NOMO-1 treated with DMSO at 0.1 percent for 48 hours (cell line): ENCODE results near the gene PDE8A.
"Not testable (repeated sequence)": the region's sequence is repeated elsewhere in the genome, so short reads cannot be mapped to it uniquely, and the experiment has no call there.

Experiments used
- DNase-seq: peaks from one replicate; lab custom pipeline; 2025; ENCODE audit not compliant: unreplicated experiment; lab: John Stamatoyannopoulos, UW

PDE8A gene

DNA sequence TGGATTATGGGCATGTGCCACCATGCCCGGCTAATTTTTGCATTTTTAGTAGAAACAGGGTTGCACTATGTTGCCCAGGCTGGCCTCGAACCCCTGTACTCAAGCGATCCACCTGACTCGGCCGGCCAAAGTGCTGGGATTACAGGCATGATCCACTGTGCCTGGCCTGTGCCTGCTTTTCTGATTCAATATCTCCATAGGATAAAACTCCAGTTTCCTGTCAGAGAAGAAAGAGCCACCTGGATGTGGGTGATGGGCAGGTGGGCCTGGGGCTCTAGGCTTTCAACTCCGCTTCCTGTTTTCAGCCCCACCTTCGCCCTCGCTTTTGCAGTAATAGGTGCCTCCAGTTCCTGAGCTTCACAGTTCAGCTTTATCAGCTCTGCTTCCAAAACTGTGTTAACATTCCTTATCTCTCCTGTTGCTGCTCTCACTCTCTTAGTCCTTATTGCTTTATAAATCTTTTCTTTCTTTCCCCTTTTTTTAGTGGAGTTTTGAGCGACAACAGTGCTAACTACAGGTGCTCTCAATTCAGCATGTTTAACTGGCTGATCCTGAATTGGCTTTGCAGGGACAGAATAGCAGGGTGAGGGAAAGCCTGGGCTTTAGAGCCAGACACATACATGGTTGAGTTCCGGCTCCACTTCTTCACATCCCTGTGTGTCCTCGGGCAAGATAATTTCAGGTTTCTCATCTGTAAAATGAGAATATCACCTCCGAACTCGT lies 21.1 kb upstream of the PDE8A start:
- no peak for DNase-seq

DNA sequence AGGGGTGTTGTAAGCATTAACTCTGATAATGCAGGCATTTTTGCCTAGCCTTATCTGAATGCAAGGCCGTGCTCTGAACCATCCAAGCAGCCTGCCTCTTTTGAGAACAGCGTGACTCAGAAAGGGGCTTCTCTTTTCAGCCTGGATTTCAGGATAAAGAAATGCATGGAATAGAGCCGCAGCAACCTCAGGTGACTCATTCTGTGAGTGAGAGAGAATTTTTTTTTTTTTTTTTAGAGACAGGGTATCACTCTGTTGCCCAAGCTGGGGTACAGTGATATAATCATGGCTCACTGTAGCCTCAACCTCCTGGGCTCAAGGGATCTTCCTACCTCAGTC lies 20.6 kb upstream of the PDE8A start:
- no peak for DNase-seq

DNA sequence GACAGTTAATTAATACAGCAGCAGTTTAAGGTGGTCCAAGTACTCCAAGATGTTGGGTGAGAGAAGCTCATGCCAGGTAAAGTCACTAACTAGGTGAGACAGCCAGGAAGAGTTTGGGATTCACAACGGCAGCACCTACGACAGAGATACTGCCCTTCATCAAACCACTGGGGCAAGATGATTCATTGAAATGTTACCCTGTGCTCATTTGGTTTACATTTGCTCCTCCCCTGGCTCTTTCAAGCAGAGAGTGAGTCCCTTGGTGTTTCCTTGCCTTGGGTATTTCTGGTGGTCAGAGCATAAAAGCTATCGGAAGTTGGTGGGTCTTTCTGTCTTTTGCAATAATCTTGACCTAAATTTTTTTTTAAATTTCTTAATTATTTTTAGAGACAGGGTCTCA lies 19.9 kb upstream of the PDE8A start:
- DNase-seq = no peak

DNA sequence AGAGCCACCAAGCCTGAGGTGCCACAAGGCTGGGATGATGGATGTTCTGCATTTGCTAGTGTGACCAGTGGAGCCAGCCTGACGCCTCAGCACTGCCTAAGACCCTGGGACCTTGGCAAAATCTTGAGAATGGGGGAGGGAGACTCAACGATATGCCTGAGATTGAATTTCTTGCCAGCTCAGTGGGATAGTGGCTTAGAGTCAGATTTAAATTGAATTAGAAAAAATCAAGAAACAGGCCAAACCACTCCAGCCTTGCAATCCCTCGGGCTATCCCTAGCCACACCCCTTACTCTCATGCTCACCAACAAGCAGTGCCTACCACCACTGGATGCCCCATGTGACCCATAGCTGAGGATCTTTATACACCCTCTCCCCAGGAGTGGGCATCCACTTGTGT lies 18.7 kb upstream of the PDE8A start:
- no peak for DNase-seq

DNA sequence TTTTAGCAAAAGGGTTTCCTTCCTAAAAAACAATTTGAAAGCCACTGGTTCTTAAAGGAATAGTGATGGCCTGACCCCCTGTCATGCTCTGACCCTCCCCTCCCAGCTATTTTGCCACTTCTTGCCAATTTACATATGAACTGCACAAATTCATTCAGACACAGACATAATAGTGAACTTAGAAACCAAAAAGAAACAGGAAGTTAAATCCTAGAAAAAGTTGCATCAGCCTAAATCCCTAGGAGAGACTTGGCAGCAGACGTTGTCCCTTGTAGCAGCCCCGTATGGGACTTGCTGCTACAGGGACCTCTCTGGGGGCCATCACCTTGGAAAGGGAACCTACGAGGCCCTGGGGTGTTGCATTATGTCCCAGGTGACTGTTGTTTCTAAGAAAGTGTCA lies 14.3 kb upstream of the PDE8A start:
- DNase-seq = no peak

DNA sequence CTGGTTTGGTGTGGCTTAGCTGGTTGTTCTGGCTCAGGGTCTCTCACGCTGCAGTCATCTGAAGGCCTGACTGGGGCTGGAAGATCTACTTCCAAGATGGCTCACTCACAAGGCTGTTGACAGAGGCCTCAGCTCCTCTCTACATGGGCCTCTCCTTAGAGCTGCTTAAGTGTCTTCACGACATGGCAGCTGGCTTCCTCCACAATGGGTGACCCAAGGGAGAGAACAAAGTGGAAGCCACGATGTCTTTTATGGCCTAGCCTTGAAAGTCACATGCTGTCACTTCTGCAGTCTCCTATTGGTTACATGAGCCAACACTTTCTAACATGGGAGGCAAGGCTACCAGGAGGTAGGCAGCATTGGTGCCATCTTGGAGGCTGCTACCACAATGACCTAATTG lies 13.4 kb upstream of the PDE8A start:
- DNase-seq = no peak

DNA sequence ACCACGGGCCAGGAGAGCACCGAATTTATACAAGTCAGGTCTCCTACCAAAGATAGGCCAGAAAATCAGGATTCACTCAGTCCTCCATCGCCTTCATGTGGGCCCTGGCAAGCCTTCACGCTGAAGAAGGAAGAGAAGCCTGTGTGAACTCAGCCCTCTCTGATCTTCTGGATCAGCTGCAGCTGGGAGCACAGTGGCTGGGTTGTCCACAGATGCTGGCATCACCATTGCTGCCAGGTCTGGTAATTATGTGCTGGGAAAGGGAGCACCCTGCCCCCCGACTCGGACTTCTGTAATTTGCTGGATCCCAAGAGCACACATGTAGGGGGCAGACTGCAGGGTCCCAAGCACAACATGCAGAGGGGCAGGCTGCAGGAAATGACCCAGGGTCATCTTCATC lies 12.4 kb upstream of the PDE8A start:
- no peak for DNase-seq

DNA sequence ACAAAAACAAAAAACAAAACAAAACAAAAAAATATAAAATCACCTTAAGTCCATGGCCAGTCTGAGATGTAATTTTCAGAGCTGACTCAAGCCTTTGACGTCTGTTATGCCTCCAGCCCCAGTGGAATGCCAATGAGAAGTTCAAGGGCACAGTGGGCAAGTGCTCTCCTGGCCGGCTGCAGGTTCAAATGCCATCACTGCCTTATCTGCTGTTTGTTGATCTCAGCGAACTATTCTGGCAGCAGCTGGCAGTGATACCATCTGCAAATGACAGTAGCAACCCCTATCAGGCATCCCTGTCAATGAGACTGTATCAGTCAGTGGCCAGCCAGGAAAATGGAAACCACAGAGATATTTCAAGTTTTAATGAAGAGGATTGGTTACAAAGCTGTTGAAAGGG lies 10.8 kb upstream of the PDE8A start:
- no peak for DNase-seq

DNA sequence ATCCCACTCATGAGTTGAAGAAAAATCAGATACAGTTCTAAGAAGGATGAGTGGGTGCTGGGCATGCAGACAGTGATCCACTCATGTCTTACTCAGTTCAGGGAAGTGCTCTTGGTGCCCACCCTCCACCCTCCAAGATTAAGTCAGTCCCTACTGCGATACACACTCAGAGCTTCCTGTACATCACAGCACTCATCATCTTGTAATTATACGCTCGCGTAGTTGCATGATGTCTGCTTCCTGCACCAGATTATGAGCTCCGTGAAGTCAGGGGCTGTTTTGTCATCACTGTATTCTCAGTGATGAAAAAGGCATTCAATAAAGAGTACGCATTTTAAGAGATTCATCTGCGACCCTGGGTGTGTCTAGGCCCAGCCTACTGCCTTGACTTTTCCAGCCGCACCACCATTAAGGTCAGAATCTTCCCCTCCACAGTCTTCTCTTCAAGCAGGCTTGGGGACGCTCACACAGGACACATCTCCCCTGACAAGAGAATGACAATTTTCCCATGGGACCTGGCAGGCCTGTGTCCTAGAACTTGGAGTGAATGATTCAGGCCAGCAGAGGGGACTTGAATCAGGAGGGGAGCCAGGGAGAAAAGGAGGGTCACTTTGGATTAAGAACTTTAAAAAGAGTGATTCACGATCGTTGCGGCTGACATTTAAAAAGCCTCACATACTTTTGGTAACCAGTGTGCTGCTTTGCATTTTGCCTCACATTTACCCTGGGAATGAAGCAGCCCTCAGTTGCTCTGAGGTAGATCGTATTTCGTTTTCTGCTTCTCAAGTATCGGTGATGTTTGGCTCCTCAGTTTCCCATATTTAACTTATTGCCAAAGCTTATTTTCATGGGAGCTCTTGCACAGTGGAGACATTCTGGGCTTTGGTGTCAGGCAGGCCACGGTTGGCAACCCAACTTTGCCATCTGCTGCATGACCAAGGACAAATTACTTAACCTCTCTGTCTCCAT lies 7.9 kb upstream of the PDE8A start:
- no peak for DNase-seq

DNA sequence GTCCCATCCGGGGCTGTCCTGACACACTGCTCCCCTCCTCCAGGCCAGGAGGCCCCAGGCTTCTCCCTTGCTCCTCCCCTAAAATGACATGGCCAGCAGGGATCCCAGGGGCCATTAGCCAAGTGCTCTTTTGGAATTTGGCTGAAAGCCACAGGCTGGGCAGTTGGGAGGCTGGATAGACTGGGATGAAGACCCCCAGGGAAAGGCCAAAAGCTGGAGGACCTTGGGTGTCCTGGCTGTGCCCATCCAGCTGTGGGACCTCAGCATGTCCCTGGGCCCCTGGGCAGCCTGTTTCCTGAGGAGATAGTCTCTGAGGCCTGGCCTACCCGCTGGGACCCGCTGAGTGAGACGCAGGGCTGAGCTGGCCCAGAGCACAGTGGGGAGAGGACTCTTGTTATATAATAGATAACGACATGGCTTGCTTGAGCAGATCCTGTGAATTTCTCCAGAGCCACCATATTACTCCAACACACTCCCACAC lies 5.7 kb upstream of the PDE8A start:
- DNase-seq = no peak

DNA sequence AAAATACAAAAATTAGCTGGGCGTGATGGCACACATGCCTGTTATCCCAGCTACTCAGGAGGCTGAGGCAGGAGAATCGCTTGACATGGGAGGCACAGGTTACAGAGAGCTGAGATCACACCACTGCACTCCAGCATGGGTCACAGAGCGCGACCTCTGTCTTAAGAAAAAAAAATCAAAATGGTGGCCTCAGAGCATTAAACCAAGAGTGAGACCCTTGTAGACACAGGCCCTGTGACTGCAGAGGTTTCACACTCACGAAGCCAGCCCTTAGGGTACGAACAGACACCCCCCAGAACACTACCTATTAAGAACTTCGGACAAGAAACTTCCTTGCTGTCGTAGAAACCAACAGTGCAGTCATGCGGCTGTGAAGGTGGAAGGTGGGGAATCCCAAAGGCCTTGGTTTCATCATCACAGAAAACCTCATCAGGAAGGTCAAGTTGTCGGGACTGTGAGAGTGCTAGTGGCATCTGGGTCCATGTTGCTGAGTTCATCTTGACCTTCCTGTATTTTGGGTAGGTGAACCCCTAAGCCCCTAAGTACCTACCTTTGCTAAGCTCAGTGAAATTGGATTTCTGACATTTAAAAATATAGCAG lies 4.8 kb upstream of the PDE8A start:
- DNase-seq = no peak

DNA sequence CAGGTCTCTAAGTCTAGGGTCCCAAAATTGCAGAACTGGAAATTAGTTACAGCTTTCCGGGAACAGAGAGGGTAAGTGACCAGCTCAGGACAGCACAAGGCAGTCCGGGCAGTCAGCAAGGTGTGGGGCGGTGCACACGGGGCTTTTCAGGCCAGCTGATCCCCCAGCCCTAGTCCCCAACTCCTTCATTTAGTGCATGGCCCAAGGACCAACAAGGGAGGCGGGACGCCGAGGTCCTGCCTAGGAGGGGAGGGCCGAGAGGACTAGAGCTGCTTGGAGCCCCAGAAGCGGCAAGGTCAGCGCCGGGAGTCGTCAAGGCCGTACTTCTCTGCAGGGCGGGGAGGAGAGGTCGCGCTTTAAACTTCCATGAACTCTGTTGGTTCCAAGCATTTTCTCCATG lies 2.0 kb upstream of the PDE8A start:
- DNase-seq = no peak

DNA sequence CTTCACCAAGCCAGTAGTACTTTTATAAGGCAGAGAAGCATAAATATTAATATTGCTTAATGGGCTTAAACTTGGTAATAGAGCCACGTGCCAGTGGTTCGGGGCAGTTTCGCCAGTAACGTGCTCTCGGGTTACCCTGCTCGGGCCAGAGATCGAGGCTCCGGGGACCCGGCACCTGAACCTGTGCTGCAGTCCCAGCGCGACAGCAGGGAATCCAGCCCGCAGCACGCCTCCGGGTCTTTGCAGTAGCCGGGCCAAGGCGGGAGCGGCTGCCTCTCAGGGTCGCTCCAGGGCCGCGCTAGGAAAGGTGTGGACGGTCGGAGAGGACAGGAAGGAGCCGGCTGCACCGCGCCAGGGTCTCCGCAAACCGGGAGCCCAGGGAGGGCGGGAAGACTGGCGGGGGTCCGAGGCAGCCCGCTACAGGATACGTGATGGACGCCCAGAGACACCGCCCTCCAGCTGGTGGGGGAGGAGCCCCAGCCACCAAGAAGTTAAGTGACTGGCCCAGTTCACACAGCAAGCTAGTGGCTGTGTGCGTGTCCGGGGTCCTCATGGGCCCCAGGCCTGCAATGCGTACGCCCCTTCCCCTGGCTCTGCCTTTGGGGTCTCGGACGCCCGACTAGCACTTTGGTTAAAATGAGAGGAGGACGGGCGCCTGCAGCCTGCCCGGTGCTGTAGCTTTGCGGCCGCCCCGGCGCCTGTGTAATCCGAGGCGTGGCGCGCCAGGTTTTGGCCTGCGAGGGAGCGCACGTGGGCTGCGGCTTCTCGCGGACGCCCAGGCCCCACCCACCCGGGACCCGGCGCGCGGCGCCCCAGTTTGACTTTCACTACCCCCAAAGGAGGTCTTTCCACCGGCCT lies 1.2 kb upstream of the PDE8A start:
- peak; percentile 74 for DNase-seq

DNA sequence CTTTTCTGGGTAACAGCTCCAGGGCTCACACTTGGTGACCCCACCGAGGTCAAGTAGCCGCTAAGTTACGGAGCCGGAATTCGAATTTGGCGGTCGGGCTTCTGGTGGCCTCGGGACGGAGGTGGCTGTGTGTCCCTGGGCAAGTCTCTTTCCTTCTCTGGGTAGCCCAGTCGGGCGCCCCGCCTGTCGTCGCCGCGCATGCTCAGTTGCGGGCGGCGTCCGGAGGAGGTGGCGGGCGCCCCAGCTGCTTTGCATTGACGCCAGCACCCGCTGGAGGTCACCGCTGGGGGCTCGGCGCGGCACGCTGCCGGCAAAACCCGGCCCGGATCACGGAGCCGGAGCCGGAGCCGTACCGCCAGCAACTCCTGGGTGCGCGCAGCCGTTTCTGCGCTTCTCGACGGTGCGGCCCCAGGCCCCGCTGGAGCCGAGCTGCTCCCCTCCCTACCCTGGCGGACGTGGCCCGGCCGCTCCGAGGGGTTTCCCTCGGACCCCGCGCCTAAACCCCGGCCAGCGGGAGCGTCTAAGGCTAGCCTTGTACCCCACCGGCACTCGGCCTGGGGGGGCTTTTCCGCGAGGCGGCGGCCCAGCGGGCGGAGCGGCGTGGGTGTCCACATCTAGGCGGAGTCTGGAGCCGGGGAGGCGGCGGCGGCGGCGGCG lies 474 bp upstream of the PDE8A start:
- peak; percentile 92 for DNase-seq

DNA sequence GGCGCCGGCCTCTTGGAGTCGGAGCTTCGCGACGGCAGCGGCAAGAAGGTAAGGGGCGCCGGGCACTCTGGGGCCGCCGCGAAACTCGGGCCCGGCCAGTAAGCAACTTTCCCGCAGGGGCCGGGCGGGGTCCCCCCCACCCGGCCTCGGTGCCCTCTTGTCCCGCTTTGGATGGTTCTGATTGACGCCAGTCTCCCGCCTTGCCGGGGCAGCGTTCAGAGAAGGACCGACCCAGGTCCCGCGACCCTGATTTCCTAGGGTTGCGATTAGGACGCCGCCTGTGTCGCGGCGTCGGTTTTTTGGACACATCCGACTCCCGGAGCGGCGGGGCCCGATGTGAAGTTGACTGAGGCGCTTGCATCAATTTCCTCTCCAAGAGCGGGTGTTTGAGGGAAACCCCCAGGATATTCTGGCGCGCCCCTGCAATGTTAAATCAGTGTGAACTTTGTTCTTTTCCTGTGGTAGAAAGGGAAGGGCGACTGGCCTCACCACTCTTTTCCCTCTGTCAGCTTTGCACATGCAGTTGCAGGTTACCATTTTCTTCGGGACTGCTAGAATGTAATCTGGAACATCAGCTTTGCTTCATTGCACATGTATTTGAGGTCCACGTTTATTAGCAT lies 755 bp downstream of the PDE8A start:
- no peak for DNase-seq

DNA sequence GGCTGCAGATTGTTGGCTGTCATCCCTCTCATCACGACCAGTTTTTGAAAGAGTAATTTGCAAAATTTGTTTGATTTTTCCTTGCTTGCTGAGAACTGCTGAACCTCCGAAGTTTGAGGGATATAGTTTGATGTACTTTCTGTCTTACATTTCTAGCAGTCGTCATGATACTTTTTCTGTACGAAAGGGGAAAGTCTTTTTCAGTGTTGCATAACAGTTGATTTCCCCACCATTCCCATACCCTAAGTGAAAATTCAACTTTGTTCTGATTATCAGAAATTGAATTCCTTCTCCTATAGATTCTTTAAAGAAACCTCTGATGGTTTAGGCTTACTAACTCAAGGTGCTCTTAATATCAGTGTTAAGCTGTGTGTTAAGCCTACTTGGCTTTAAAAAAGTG lies 1.6 kb downstream of the PDE8A start:
- no peak for DNase-seq

DNA sequence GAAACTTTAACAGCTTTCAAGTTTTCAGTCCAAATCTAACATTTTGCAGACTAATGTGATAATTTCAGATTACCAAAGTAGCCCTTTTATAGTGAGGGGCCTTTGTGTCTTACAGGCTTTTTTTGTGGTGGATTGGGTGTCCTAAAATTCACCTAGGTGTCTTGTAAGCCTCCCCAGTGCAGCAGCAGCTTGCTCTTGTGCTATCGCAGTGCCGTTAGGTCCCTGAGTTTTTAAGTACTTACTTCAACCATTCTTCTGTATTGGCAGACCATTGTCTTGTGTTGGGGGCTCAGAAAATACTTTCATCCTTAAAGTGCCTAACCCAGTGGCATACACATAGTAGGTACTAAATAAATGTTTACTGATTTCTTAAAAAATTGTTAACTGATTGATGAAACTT lies 2.1 kb downstream of the PDE8A start:
- DNase-seq = no peak

DNA sequence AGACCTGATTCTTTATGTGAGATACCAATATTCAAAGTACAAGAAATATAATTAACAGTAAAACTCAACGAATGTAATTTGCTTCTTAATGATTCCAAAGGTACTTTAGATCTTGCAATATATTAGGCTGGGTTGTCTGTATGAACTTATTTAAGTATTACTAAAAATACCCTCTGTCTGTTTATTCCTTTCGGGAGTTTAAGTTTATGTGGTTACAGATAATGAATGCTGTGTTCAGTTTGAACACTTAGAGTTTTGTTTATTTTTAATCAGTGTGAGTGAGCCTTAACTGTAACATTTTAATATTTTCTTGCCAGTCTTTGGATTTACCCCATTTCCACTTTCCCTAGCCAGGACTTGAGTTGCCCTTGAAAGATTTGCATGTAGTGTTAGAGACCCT lies 3.5 kb downstream of the PDE8A start:
- no peak for DNase-seq

DNA sequence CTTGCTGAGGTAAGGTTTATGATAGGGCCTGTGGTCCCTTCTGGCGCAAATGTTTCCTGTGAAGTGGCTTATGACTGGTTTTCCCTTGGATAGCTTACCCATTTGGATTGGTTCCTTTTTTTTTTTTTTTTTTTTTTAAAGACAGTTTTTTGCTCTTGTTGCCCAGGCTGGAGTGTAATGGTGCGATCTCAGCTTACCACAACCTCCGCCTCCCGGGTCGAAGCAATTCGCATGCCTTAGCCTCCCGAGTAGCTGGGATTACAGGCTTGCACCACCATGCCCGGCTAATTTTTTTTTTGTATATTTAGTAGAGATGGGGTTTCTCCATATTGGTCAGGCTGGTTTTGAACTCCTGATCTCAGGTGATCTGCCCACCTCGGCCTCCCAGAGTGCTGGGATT lies 5.7 kb downstream of the PDE8A start:
- not testable (repeated sequence) for DNase-seq
